ENCODE results near the gene MATN3. TPM values are rescaled to one million over a fixed set of nuclear protein-coding genes. Genes with fewer than 3 reads are reported as not detected.

Gene MATN3
- total RNA-seq, 2 donors from 2014 or later = 1.3 to 1.8 TPM

DNA sequence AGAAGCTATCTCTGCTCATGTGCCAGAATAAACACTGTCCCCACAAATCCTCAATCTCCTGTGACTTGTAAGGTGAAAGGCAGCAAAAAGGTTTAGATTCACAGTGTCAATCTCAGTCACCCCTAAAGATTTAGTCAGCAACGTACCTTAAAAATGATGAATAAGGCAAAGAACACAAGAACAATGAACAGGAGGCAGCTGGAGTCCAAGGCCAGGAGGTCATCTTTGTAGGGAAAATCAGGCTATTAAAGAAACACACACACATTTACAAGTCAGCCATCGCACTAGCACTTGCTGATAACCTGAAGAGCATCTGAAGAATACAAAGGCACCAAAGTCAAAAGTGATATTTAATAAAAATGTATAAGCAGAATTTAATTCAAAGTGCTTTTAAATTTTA lies 22.4 kb upstream of the MATN3 start:
- no peak for DNase-seq (ENCODE audit: low spot score)
- no peak overlapping the region for H3K27ac ChIP-seq

DNA sequence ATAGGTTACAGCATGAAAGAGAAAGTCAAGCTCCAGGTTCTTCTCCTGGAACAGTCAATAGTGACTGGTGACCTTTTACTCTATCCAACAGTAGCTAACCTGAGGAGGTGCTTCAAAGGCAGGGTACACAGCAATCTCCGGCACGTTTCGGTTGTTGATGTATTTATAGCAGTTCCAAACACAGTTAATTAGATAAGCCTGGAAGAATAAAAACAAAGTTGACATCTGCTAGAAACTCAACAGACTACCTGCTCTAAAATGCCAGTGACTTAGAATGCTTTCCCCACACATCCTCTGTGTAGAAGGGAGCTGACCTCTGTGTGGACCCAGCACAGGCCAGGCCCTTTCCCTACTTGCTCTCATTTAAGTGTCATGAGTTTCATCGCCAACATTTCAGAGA lies 21.8 kb upstream of the MATN3 start:
- H3K9me3 ChIP-seq = peaks cover 5% of the 10 kb centered on the region
- DNase-seq (ENCODE audit: low spot score) (no peak), ATAC-seq (ENCODE audit: insufficient number of reproducible peaks, low FRiP score, low read depth) (no peak)
- peaks cover 66% of the 10 kb centered on the region for H3K36me3 ChIP-seq
- no peaks in the 10 kb centered on the region for H3K27me3 ChIP-seq (replicated peaks; ENCODE audit: insufficient read depth)
- H3K4me3 ChIP-seq = no peak overlapping the region
- peaks cover 0 to 5% of the 10 kb centered on the region in 2 donors for H3K4me1 ChIP-seq (ENCODE audit: control insufficient read depth in 1 of 2, low read depth in 2 of 2)
- TF ChIP-seq, protein P1, sequence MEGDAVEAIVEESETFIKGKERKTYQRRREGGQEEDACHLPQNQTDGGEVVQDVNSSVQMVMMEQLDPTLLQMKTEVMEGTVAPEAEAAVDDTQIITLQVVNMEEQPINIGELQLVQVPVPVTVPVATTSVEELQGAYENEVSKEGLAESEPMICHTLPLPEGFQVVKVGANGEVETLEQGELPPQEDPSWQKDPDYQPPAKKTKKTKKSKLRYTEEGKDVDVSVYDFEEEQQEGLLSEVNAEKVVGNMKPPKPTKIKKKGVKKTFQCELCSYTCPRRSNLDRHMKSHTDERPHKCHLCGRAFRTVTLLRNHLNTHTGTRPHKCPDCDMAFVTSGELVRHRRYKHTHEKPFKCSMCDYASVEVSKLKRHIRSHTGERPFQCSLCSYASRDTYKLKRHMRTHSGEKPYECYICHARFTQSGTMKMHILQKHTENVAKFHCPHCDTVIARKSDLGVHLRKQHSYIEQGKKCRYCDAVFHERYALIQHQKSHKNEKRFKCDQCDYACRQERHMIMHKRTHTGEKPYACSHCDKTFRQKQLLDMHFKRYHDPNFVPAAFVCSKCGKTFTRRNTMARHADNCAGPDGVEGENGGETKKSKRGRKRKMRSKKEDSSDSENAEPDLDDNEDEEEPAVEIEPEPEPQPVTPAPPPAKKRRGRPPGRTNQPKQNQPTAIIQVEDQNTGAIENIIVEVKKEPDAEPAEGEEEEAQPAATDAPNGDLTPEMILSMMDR (IDR thresholded peaks at IDR 0.05) = no peak
- H3K27ac ChIP-seq = no peak overlapping the region

More for the DNA sequence above, 22.4 kb upstream of the MATN3 start:
- Histone ChIP-seq H3K9me3 (peaks cover 2% of the 10 kb centered on the region), H3K4me3 (no peak overlapping the region), H3K4me1 (ENCODE audit: control insufficient read depth in 1 of 2, low read depth in 2 of 2) (peaks cover 0 to 6% of the 10 kb centered on the region in 2 donors), H3K27me3 (replicated peaks; ENCODE audit: insufficient read depth) (no peaks in the 10 kb centered on the region), H3K36me3 (peaks cover 65% of the 10 kb centered on the region)
- no peak for ATAC-seq (ENCODE audit: insufficient number of reproducible peaks, low FRiP score, low read depth)
- TF ChIP-seq, protein P1 (IDR thresholded peaks at IDR 0.05) = no peak

DNA sequence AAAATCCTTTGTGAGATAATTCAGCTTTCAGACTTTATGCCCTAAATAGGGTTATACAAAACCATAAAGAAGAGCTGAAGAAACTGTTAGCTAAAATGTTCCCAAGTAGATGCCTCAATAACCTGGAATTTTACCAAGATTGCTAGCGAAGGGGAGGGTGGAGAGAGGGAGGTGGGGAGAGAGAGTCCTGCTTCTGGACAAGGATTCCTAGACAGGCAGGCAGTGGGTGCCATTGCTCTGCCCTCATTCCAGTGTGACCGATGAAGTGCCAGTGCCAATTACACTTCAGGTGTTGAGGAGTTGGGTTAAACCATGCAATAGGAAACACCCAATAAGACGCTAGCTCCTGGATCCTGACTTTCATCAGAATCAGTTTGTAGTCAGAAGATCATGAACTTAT lies 20.9 kb upstream of the MATN3 start:
- H3K27ac ChIP-seq = no peak overlapping the region
- no peaks in the 10 kb centered on the region for H3K27me3 ChIP-seq (replicated peaks; ENCODE audit: insufficient read depth)
- H3K9me3 ChIP-seq = peaks cover 5% of the 10 kb centered on the region
- DNase-seq (ENCODE audit: low spot score) (no peak), ATAC-seq (ENCODE audit: insufficient number of reproducible peaks, low FRiP score, low read depth) (no peak)
- H3K36me3 ChIP-seq = peaks cover 60% of the 10 kb centered on the region
- no peak overlapping the region for H3K4me3 ChIP-seq
- peaks cover 0 to 5% of the 10 kb centered on the region in 2 donors for H3K4me1 ChIP-seq (ENCODE audit: control insufficient read depth in 1 of 2, low read depth in 2 of 2)
- TF ChIP-seq, protein P1 (IDR thresholded peaks at IDR 0.05) = no peak

DNA sequence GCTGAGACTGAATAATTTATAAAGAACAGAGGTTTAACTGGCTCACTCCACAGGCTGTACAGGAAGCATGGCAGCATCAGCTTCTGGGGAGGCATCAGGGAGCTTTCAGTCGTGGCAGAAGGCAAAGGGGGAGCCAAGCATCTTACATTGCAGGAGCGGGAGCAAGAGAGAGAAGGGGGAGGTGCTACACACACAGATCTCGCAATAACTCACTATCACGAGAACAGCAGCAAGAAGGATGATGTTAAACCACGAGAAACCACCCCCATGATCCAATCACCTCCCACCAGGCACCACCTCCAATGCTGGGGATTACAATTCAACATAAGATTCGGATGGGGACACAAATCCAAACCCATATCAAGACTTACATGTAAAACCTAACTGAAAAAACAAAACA lies 17.8 kb upstream of the MATN3 start:
- no peak overlapping the region for H3K4me3 ChIP-seq
- H3K36me3 ChIP-seq = peaks cover 53% of the 10 kb centered on the region
- TF ChIP-seq, protein P1 (IDR thresholded peaks at IDR 0.05) = no peak
- H3K9me3 ChIP-seq = peaks cover 5% of the 10 kb centered on the region
- H3K27ac ChIP-seq = no peak overlapping the region
- no peaks in the 10 kb centered on the region for H3K27me3 ChIP-seq (replicated peaks; ENCODE audit: insufficient read depth)
- ATAC-seq (ENCODE audit: insufficient number of reproducible peaks, low FRiP score, low read depth) (no peak), DNase-seq (ENCODE audit: low spot score) (no peak)
- H3K4me1 ChIP-seq (ENCODE audit: control insufficient read depth in 1 of 2, low read depth in 2 of 2) = peaks cover 9 to 10% of the 10 kb centered on the region in 2 donors

GRCh38 chr2:20027705-20028434 lies 15.4 kb upstream of the MATN3 start:
- Histone ChIP-seq H3K36me3 (peaks cover 33% of the 10 kb centered on the region), H3K27ac (peak overlapping the region; percentile 20 to 68), H3K4me1 (ENCODE audit: control insufficient read depth in 1 of 2, low read depth in 2 of 2) (peaks cover 9 to 10% of the 10 kb centered on the region in 2 donors), H3K4me3 (peak overlapping the region; percentile 14), H3K27me3 (replicated peaks; ENCODE audit: insufficient read depth) (no peaks in the 10 kb centered on the region), H3K9me3 (peaks cover 5% of the 10 kb centered on the region)
- DNase-seq (ENCODE audit: low spot score) (no peak), ATAC-seq (ENCODE audit: insufficient number of reproducible peaks, low FRiP score, low read depth) (peak; percentile 47)
- TF ChIP-seq, protein P1 (IDR thresholded peaks at IDR 0.05) = no peak
